Measurements from ENCODE around the gene RPL36A. TPM values are rescaled to one million over a fixed set of nuclear protein-coding genes. Genes with fewer than 3 reads are reported as not detected.

Gene RPL36A
- total and polyA plus RNA-seq, 9 of the 15 experiments (the other 6 are each of a cell fraction or from before 2014, with no cell fraction given), result 412 to 4,539 (median 3,209) TPM

GRCh38 chrX:101386542-101386885, 4.3 kb upstream of the RPL36A start (continued):
- TF ChIP-seq ZNF143 (CRISPR knock-in tag; IDR thresholded peaks at IDR 0.05), result no peak
- TF ChIP-seq ADNP (tag; IDR thresholded peaks at IDR 0.05), result no peak
- TF ChIP-seq, protein P1, sequence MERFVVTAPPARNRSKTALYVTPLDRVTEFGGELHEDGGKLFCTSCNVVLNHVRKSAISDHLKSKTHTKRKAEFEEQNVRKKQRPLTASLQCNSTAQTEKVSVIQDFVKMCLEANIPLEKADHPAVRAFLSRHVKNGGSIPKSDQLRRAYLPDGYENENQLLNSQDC (CRISPR knock-in tag; IDR thresholded peaks at IDR 0.05), result no peak
- TF ChIP-seq YBX1 (IDR thresholded peaks at IDR 0.05), result no peak
- 0 out of 2 replicates have a peak, but pooled peaks have one; percentile 5 for TF ChIP-seq JUND (IDR thresholded peaks at IDR 0.05; ENCODE audit: borderline replicate concordance, low read depth, low read length)
- no peak for TF ChIP-seq JUND (tag; IDR thresholded peaks at IDR 0.05; ENCODE audit: borderline replicate concordance, low read depth, low read length)
- TF ChIP-seq KDM5B (IDR thresholded peaks at IDR 0.05; ENCODE audit: insufficient replicate concordance, low read depth, low read length), result no peak
- TF ChIP-seq MAFF (IDR thresholded peaks at IDR 0.05; ENCODE audit: low read length), result peak; percentile 38; the same call in 1 of the 2 replicates
- no peak for TF ChIP-seq CEBPG (CRISPR knock-in tag; IDR thresholded peaks at IDR 0.05)
- no peak for TF ChIP-seq CEBPG (tag; conservative IDR thresholded peaks at IDR 0.05 in 1 of 2, IDR thresholded peaks at IDR 0.05 in 1 of 2)
- TF ChIP-seq ZNF778 (CRISPR knock-in tag; IDR thresholded peaks at IDR 0.05), result no peak
- TF ChIP-seq SMARCA5 (IDR thresholded peaks at IDR 0.05), result no peak
- TF ChIP-seq ZBTB17 (CRISPR knock-in tag; IDR thresholded peaks at IDR 0.05), result no peak
- TF ChIP-seq ZNF77 (CRISPR knock-in tag; IDR thresholded peaks at IDR 0.05), result no peak
- no peak for TF ChIP-seq PHB (CRISPR knock-in tag; IDR thresholded peaks at IDR 0.05)
- peak; percentile 18; the same call in 1 of the 2 replicates for TF ChIP-seq ZNF592 (IDR thresholded peaks at IDR 0.05)
- TF ChIP-seq ZNF140 (CRISPR knock-in tag; IDR thresholded peaks at IDR 0.05), result no peak
- no peak for TF ChIP-seq USF2 (CRISPR knock-in tag; IDR thresholded peaks at IDR 0.05)
- TF ChIP-seq E2F8 (IDR thresholded peaks at IDR 0.05; ENCODE audit: low read depth, partially characterized antibody), result no peak
- no peak for TF ChIP-seq SP1 (CRISPR knock-in tag; IDR thresholded peaks at IDR 0.05)
- TF ChIP-seq NCOR1 (IDR thresholded peaks at IDR 0.05), result peak; percentile 42; the same call in 1 of the 2 replicates
- TF ChIP-seq, protein P2, sequence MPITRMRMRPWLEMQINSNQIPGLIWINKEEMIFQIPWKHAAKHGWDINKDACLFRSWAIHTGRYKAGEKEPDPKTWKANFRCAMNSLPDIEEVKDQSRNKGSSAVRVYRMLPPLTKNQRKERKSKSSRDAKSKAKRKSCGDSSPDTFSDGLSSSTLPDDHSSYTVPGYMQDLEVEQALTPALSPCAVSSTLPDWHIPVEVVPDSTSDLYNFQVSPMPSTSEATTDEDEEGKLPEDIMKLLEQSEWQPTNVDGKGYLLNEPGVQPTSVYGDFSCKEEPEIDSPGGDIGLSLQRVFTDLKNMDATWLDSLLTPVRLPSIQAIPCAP (CRISPR knock-in tag; IDR thresholded peaks at IDR 0.05; ENCODE audit: borderline replicate concordance), result no peak

Measured in K562 (cell line).